ENCODE measurements around the gene NRIP1.

NRIP1 gene

DNA sequence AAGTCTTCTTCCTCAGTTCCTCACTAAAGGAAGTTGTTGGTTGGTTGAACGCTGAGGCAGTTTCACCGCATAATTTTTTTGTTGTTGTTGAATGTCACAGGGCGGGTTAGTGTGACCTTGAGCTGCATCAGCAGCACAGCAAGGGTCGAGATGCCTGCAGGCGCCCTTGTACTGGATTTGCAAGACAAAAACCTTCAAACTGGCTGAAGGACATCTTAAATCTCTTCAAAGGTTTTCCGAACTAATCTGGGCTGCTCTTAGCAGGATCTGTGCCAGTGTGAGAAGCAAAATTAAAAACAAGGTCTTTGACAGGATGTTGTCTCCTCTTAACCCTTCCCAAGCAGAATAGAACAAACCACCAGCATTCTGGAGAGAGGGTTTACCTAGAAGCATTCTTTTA, 59.4 kb downstream of the NRIP1 start:
- ATAC-seq = no peak

DNA sequence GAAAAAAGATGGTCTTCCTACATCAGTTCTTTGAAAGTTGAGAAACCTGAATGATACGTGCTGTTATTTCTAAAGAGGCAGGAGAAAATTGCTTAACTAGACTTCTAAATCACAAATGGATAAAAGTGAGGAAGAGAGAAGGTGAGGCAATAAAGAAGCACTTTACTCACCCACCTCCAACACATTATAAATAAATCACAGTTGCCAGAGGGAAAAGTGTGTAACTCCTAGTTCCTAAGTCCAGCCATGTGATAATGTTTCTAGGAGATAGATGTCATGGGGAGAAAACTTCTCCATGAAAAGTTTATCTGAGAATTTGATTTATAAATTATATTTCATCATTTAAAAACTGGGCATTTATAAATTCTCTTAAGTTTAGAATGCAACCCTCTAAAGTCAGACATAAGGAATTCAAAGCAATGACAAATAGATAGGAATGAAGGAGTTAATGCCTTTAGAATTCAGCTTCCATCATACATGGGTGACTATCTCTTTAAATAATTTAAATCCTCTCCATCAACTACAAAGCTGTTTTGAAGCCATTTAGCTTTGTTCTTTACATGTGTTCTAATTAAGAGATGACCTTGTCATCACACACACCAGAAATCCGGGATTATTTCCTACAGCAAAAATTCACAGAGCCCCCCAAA, 60.0 kb downstream of the NRIP1 start:
- ATAC-seq = no peak

- no peak for ATAC-seq
Observed at GRCh38 chr21:15003463-15004135, 61.2 kb downstream of the NRIP1 start.

GRCh38 chr21:15001857-15002606, 62.8 kb downstream of the NRIP1 start:
- ATAC-seq = peak in 1 of 2 donors; percentile 51

DNA sequence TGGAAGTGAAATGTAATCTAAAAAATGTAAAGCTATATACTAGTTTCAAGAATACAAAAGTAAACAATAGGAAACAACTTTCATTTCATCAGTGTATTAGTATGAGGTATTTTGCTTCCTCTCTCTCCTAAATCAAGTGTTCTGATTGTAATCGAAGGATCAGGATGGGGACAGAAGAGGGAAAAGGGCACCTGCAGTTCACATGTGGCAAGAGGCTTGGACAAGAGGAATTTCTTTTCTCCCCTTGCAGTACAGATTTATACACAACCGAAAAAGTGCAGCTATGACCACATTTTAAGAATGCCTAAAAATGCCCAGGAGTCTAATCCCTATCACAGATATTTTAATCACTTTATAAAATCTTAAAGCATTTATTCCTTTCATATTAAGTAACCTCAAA, 63.7 kb downstream of the NRIP1 start:
- no peak for ATAC-seq

GRCh38 chr21:15000081-15000480, 64.7 kb downstream of the NRIP1 start:
- ATAC-seq = no peak

DNA sequence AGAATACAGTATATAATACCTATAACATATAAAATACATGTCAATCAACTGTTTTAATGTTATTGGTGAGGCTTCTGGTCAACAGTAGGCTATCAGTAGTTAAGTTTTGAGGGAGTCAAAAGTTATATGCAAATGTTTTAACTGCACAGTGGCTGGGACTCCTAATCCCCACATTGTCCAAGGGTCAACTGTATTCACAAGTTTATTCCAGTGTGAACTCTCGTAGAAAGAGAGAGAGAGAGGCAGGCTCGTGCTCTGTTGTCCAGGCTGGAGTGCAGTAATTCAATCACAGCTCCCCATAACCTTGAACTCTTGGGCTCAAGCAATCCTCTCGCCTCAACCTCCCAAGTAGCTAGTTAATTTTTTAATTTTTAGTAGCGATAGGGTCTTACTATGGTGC, 66.0 kb downstream of the NRIP1 start:
- ATAC-seq = no peak

- ATAC-seq = no peak
Observed at GRCh38 chr21:14998336-14998735, 66.5 kb downstream of the NRIP1 start.

GRCh38 chr21:14995695-14996490, 68.9 kb downstream of the NRIP1 start:
- ATAC-seq = no peak

DNA sequence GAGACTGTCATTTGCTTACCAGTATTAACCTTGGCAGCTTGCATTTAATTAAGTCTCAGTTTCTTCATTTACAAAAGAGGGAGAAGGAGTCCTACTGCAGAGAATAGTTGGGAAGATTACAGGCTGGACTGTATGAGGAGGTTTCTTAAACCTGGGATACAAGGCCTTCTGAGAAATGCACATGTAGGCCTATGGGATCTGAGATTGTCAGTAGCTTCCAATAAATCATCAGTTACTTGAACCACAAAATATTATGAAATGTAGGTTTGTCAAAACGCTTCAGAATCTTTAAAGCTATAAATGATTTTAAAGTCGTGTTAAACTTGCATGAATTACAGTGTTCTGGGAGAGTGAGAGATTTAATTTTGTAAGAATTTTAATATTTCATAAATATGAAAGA, 69.6 kb downstream of the NRIP1 start:
- no peak for ATAC-seq

- ATAC-seq = no peak
Observed at GRCh38 chr21:14993115-14993514, 71.7 kb downstream of the NRIP1 start.

DNA sequence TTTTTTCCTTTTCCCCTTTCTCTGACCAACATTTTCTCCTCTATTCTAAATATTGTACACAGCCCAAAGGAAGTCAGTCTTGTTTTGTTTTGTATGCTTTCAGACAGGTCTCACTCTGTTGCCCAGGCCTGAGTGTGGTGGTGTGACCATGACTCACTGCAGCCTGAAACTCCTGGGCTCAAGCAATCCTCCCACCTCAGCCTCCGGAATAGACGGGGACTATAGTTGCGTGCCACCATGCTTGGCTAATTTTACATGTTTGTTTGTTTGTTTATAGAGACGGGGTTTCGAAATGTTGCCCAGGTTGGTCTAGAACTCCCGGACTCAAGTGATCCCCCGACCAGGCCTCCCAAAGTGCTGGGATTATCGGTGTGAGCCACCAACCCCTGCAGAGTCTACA, 72.8 kb downstream of the NRIP1 start:
- ATAC-seq = no peak

GRCh38 chr21:14989359-14989758, 75.4 kb downstream of the NRIP1 start:
- no peak for ATAC-seq

- ATAC-seq = no peak
Observed at GRCh38 chr21:14988760-14989159, 76.0 kb downstream of the NRIP1 start.

DNA sequence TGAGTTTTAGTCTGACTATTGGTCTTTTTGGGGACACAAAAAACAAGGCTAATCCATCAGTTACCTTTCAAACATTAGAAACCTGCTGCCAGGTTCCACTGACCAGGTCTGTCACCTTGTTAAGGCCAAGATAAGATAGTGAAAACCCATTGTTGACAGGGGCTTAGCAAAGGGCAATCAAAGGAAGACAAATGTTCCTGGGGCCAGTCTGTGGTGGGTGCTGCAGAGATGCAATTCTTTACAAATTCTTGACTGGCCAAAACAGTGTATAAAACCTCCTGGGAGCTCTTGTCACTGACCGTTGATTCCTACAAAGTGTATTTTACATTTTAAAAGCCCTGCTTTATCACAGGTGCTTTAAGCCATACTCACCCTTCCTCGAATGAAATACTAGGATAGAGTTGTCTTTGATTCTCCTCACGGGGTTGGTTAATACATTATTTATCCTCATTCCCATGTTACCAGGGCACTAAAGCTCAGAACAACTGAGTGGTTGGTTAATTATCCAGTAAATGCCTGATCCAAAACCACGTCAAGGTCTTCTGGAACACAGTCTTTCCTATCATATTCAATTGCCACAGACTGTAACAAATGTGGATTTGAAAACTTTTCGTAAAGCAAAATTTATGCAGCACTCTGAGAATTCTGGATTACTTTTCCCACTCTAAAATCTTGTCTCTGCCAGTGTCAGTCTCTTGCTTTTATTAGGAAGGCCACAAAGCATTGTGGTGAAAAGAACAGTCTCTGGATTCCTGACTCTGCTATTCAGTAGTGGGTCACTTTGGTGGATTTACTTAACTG, 77.2 kb downstream of the NRIP1 start:
- no peak for ATAC-seq

DNA sequence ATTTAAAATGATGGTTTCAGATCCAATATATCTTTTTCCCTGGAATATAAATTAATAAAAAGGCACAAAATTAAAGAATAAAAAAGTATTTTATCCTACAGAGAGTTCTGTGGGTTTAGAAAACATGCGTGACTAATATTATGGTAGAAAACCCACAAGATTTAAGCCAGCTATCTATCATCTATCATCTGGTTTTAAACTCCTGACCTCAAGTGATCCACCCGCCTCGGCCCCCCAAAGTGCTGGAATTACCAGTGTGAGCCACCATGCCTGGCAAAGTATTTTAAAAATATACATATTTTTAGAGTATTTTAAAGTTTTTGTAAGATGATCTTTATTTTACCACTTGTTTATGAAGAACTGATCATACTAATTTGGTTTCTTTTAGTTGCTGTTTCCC, 79.5 kb downstream of the NRIP1 start:
- no peak for ATAC-seq

- ATAC-seq = no peak
Observed at GRCh38 chr21:14982336-14982735, 82.5 kb downstream of the NRIP1 start.

DNA sequence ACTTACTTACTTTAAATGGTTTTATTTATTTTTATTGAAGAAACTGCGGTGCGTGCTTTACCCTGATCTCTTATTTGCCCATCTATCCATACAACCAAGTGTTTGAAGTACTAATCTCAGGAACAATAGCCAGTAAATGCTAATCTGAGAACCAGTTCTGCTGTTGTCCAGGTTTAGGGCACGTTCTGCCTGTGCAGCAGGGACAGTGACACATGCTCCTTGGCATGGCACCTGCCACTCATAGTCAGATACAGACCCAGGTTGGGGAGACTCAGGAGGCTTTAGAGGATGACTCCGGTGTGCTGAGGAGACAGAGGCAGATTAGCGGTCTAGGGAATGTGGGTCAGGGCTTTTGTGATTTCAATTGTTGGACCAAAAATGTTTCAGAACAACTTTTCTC, 83.6 kb downstream of the NRIP1 start:
- no peak for ATAC-seq

GRCh38 chr21:14979264-14979663, 85.5 kb downstream of the NRIP1 start:
- ATAC-seq = no peak

DNA sequence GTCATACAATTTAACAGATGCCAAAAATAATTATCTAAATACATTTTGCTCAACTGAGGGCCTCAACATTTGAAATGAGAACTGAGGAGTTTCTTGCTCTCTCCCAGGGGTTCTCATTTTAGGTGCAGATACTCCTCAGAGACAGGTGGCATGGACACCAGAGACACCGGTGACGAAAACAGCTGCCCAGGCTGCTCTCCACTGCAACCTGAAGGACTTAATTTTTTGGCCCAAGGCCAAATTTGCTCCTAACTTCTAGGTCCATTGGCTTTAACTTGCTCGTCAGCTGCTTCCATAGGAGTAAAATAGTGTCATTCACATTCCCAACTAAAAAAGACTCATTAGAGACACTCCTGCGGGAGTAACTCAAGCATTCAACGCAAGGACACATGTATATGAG, 87.0 kb downstream of the NRIP1 start:
- no peak for ATAC-seq

DNA sequence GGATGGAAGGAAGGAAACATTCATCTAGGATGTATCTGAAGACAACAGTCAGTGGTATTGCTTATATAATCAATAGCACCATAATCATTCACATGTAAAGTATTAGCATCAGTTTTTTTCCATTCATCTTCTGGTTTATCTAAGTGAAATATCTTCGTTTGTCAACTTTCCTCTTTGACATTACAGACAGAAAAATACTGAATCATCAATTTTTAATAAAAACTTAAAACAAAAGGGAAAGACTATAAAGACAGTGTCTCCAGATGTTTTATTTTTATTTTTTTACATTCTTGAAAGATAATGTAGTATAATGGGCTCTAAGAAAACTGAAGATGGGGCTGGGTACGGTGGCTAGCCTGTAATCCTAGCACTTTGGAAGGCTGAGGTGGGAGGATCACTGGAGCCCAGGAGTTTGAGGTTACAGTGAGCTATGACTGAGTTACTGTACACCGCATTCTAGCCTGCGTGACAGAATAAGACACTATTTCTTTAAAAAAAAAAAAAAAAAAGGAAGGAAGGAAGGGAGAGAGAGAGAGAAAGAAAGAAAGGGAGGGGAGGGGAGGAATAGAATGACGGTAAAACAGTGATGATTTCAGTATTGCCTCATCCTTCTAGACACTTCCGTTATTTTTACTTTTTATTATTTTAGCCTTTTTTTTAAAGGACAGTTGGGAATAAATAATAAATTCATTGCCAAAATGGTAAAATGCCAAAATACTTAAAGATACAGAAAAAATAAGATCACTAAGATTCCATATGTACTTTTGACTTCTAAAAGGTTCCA, 89.5 kb downstream of the NRIP1 start:
- ATAC-seq = no peak

GRCh38 chr21:14972678-14973077, 92.1 kb downstream of the NRIP1 start:
- ATAC-seq = no peak
